ENCODE measurements around the gene CHAD.
A peak's percentile ranks its signal among the peaks of the same experiment; 100 is the strongest.

CHAD gene

DNA sequence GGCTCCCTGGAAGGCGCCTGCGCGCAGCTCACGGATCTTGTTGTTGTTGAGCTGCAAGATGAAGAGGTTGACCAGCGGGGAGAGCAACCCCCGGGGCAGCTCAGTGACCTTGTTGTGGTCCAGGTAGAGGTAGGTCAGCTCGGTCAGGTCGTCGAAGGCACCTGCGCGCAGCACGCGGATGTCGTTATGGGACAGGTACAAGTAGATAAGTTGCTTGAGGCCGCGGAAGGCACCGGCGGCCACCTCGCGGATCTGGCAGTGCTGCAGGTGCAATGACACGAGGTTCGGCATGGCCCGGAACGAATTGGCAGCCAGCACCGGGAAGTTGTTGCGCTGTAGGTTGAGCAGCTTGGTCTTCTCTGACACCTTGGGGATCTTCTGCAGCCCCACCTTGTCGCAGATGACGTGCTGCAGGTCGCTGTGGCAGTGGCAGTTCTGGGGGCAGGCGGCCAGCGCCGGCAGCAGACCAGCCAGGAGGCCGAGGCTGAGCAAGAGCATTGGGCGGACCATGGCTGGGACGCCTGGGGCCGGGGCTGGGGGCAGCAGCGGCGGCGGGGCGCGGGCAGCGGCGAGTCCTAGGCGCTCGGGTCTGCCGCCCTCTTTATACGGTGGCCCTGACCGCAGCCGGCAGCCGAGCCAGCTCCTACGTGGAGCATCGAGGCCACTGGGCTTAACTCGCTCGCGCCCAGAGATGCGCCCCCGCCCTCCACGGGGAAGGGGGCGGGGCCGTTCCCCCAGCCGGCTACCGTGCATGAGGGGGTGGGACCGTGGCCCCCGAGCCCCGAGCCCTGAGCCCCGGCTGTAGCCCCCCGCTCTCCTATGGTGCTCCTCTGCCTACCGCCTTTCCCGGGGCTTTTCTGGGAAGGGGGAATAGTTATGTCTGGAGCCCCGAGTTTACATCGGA lies at the start of gene CHAD:
CHAD (minus strand) TSS at position 577 of the 904 bp plus-strand sequence; CDS start at position 510, 67 bp downstream.
- DNase-seq, result no peak

- DNase-seq, result no peak
Observed at GRCh38 chr17:50517504-50518383, 49.1 kb upstream of the CHAD start.

GRCh38 chr17:50517011-50517410 lies 48.3 kb upstream of the CHAD start:
- DNase-seq, result no peak

- no peak for DNase-seq
Observed at GRCh38 chr17:50514936-50515702, 46.4 kb upstream of the CHAD start.

- DNase-seq, result no peak
Observed at GRCh38 chr17:50514388-50514787, 45.7 kb upstream of the CHAD start.

GRCh38 chr17:50513495-50513894 lies 44.8 kb upstream of the CHAD start:
- DNase-seq, result no peak

DNA sequence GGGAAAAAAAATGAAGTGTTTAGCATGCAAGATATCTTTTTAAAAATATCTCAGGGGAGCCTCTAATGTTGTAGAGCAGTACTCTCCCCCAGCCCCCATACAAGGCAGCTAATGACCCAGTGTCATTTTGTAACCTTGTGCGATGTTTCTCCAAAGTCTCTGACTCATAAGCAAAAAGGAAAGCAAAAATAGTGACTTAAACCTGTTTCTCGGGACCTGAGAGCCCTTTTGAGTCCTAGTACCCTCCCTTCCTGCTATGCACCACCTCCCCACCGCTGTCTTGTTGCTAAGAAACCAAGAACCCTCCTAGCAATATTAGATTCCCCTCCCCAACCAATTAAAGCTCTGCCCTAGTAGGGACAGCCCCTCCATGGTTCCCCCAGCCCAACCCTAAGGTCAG lies 42.4 kb upstream of the CHAD start:
- no peak for DNase-seq

- DNase-seq, result no peak
Observed at GRCh38 chr17:50508573-50509460, 40.1 kb upstream of the CHAD start.

DNA sequence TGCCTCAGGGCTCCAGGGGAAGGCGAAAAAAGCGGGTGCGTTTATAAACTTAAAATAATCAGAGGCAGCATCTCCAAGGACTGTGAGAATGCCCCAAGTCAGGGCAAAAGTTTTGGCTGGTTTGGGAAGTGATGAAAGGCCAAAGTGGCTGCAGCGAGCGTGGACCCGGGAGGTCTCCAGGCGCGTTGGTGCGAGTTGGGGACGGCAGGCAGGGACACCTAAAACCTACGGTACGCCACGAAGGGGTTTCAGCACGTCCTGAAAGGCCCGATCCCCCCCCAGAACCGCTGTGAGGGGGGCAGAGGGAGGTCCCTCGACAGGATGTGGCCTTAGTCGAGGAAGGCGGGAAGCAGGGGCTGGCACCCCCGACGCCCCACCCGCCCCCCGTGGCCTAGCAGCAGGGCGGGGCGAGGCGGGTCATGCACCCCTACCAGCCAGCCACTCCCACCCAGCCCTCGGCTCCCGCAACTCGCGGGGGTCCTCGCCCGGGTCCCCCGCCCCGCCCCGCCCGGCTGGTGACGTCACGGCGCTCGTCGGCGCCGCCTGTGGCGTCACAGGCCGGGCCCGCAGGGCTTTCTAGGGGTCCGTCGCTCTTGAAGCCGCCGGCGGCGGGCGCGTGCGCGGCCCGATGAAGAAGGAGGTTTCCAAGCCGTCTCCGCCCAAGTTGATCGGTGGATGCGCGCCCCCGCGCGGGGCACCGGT lies 39.3 kb upstream of the CHAD start, which contains the start of gene MYCBPAP:
MYCBPAP (plus strand) TSS at position 569 of the 702 bp plus-strand sequence. CDS start 236 bp downstream, outside the sequence.
- DNase-seq, result peak; percentile 83

DNA sequence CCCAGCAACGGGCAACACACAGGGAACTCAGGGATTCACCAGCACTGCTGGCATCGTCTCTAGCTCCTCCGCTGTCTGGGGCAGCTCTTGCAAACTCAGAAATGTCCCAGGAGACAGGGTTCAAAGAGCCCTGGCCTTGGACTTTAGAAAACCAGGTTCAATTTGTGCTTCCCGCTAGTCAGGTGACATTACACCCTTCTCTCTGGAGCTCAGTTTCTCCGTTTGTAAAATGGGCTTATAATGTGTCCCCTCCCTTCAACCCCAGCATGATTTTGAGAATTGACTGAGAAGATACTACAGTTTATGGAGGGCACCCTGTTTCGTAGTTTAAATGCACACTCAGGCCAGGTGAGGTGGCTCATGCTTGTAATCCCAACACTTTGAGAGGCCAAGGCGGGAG lies 37.6 kb upstream of the CHAD start:
- DNase-seq, result no peak

DNA sequence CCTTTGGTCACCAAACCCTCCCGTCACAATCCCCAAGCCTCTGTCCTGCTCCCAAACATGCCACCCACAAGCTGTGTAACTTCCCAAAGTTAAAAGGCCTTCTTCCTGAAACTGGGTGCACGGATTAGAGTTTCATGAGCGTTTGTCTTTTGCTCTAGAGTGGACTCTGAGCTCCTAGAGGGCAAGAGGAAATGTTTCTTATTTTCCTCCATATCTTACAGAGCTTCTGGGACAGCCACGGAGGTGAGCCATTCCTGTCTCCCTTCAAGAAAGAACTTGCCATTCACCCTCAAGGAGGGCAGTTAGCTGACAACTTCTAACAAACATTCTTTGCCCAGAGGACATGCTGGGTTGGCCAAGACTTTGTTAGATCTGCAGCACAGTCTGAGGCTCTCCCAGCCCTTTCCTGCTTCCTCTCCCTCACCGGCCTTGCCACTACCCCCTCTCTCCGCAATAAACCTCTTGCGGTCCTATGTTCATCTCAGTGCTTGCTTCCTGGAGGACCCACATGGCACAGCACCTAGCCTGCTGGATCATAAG lies 37.0 kb upstream of the CHAD start:
- no peak for DNase-seq

- no peak for DNase-seq
Observed at GRCh38 chr17:50502301-50502990, 33.8 kb upstream of the CHAD start.

- peak; percentile 26 for DNase-seq
Observed at GRCh38 chr17:50501054-50501453, 32.4 kb upstream of the CHAD start.

GRCh38 chr17:50499721-50500120 lies 31.0 kb upstream of the CHAD start:
- DNase-seq, result peak; percentile 68

DNA sequence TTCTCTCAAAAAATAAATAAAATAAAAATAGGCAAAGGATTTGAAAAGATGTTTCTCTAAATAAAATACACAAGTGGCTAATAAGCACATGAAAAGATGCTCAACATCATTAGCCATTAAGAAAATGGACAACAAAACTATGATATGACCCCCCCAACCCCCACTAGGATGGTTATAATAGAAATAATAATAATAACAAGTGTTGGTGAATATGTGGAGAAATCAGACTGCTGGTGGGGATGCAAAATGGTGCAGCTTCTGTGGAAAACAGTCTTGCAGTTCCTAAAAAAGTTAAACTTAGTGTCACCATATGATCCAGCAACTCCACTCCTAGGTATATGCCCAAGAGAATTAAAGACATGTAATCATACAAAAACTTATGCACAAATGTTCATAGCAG lies 30.6 kb upstream of the CHAD start:
- no peak for DNase-seq

DNA sequence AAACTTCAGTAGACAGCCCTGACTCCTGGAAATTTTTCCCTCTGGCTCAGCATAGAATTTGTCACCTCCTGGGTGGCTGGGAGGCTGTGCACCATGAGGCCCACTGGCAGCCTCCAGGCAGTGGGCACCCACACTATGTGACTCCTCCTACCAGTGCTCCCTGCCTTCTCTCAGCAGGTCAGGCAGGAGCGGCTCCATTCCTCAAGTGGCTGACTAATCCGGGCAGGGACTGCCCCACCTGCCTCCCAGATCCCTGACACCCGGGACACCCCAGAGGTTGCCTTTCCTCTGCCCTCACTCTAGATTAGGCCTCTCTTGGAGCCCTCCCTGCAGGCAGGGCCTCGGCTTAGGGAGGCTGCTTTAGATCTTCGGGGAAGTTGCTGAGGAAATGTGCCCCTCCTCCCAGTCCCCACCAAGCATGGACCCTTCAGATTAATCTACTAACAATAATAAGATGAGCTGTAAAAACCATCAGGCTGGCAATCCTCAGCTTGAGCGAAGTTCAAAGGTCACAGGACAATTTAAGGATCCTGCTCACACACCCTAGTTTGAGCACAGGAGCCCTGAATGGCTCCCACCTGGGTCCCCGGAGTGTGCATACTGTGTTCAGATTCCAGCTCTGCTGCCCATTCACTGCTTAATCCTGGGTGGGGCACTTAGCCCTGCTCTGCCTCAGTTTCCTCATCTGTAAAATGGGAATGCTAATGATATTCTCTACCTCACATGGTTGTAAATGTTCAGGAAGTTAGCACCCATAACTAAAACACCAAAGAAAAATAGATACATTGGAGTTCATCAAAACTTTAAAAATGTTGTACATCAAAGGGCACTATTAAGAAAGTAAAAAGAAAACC lies 29.6 kb upstream of the CHAD start:
- no peak for DNase-seq

GRCh38 chr17:50495918-50496317 lies 27.2 kb upstream of the CHAD start:
- peak; percentile 65 for DNase-seq

GRCh38 chr17:50495217-50495823 lies 26.6 kb upstream of the CHAD start:
- DNase-seq, result no peak

DNA sequence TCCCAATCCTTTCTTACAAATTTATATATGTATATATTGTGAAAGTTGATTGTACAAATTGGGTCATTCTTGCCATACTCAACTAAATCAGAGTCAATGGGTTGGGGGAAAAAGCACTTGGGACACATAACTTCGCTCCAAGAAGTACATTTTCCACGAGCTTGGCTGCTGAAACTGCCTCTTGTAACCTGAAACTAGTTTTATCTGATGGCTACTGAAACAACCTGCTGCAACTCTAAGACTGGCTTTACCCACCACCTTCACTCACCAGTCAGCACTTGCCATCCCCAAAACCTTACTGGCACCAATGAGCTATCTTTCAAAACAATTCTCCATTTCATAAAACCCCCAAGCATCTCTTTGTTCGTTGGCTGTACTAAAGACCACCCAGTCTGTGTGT lies 25.1 kb upstream of the CHAD start:
- DNase-seq, result no peak

All from HCEC 1CT (cell line).